PC-3 (cell line): ENCODE measurements around the gene ZBTB16. TPM values are rescaled to one million over a fixed set of nuclear protein-coding genes. Genes with fewer than 3 reads are reported as not detected.

ENCODE experiments used
- ATAC-seq: fragments of 200-7000 bp; cut with Tn5 transposase; 2 replicates; pipeline ENCODE4 v1.9.1; 2020; ENCODE audit warnings: mild to moderate bottlenecking, moderate library complexity
- BruUV-seq: library from RNA; stranded (reverse); fragments of 400-500 nt; replicated peaks from 2 replicates; lab custom pipeline; 2021; lab: Mats Ljungman, UMichigan
- CTCF ChIA-PET: fragments of 300-600 bp; sonication (Branson Sonifier 250); formaldehyde crosslinking; loops from one replicate; lab custom pipeline; 2022; ENCODE audit warnings: antibody characterized with exemption; lab: Charles Lee
- POLR2A ChIA-PET: fragments of 300-600 bp; sonication (Branson Sonifier 250); formaldehyde crosslinking; loops from one replicate; lab custom pipeline; 2022; ENCODE audit warnings: antibody characterized with exemption; ENCODE audit not compliant: unreplicated experiment; lab: Charles Lee
- DNase-seq: peaks from one replicate; pipeline ENCODE4 v3.0.0-alpha.2; 2015
- H2AFZ ChIP-seq: fragments of 300-600 bp; sonication (generic); 2 replicates; pipeline ENCODE4 v1.6.0; 2016; ENCODE audit warnings: antibody characterized with exemption, low read length
- H3F3A ChIP-seq: fragments of 300-600 bp; sonication (generic); one replicate; pipeline ENCODE4 v1.6.0; 2017; ENCODE audit warnings: antibody characterized with exemption, low read length, control low read depth, mild to moderate bottlenecking; ENCODE audit not compliant: unreplicated experiment
- H3K27ac ChIP-seq: fragments of 300-600 bp; sonication (generic); 2 replicates; pipeline ENCODE4 v1.5.1; 2016; ENCODE audit warnings: mild to moderate bottlenecking, low read length
- H3K27me3 ChIP-seq: fragments of 300-600 bp; sonication (generic); 2 replicates; pipeline ENCODE4 v1.6.1; 2016; ENCODE audit warnings: low read length, mixed read lengths
- H3K36me3 ChIP-seq: fragments of 300-600 bp; sonication (generic); 2 replicates; pipeline ENCODE4 v1.6.1; 2016; ENCODE audit warnings: low read depth, mixed run types, low read length, mixed read lengths
- H3K4me1 ChIP-seq: fragments of 300-600 bp; sonication (generic); 2 replicates; pipeline ENCODE4 v1.5.1; 2016; ENCODE audit warnings: low read length; ENCODE audit not compliant: insufficient read depth
- H3K4me2 ChIP-seq: fragments of 300-600 bp; sonication (generic); 2 replicates; pipeline ENCODE4 v1.6.0; 2016; ENCODE audit warnings: low read length
- H3K4me3 ChIP-seq: fragments of 300-600 bp; sonication (generic); 2 replicates; pipeline ENCODE4 v1.5.1; 2016; ENCODE audit warnings: mild to moderate bottlenecking, low read length, mixed read lengths
- H3K79me2 ChIP-seq: fragments of 300-600 bp; sonication (generic); 2 replicates; pipeline ENCODE4 v1.6.1; 2017; ENCODE audit warnings: low read length, mixed read lengths
- H3K9ac ChIP-seq: fragments of 300-600 bp; sonication (generic); 2 replicates; pipeline ENCODE4 v1.6.0; 2016; ENCODE audit warnings: mild to moderate bottlenecking, low read length
- H3K9me2 ChIP-seq: fragments of 300-600 bp; sonication (generic); replicated peaks from 2 replicates; pipeline ENCODE4 v1.6.1; 2016; ENCODE audit warnings: mixed run types, low read length, mixed read lengths
- H3K9me3 ChIP-seq: fragments of 300-600 bp; sonication (generic); 2 replicates; pipeline ENCODE4 v1.6.1; 2016; ENCODE audit warnings: low read length, mixed read lengths
- H4K20me1 ChIP-seq: fragments of 300-600 bp; sonication (generic); 2 replicates; pipeline ENCODE4 v1.6.1; 2016; ENCODE audit warnings: low read length, mixed read lengths
- CTCF ChIP-seq: fragments of 300-600 bp; sonication (generic); conservative IDR thresholded peaks from 2 replicates; pipeline ENCODE4 v1.5.1; 2017; ENCODE audit warnings: antibody characterized with exemption, low read depth, mild to moderate bottlenecking, low read length
- EZH2 ChIP-seq: fragments of 300-600 bp; sonication (generic); IDR thresholded peaks from one replicate; pipeline ENCODE4 v1.6.1; 2017; ENCODE audit warnings: antibody characterized with exemption, mild to moderate bottlenecking, low read length; ENCODE audit not compliant: unreplicated experiment
- EZH2phosphoT487 ChIP-seq: fragments of 300-600 bp; sonication (generic); IDR thresholded peaks from 2 replicates; pipeline ENCODE4 v1.6.1; 2018; ENCODE audit warnings: mild to moderate bottlenecking, antibody characterized with exemption, low read length, borderline replicate concordance
- intact Hi-C: fragments of 100-400 bp; cut with micrococcal nuclease; formaldehyde crosslinking; loops from 2 replicates; pipeline ENCODE4 v1.9.0; 2023
- total RNA-seq: library from RNA; depleted of rRNA; stranded (reverse); fragments of >200 nt; gene quantifications from 2 replicates; pipeline ENCODE4 v1.2.3, GENCODE V29; 2014

The ZBTB16 gene
- total RNA-seq, 1 experiment from 2014 or later = not detected

- Histone ChIP-seq H3K4me1 (no peaks in the 10 kb centered on the region), H4K20me1 (no peaks in the 10 kb centered on the region), H3K27me3 (peaks cover 80% of the 10 kb centered on the region), H3K27ac (no peak overlapping the region), H3K36me3 (no peaks in the 10 kb centered on the region), H3K9me3 (no peaks in the 10 kb centered on the region), H2AFZ (no peak overlapping the region), H3K4me3 (no peak overlapping the region), H3K4me2 (no peak overlapping the region), H3K9me2 (no peaks in the 10 kb centered on the region), H3K9ac (no peak overlapping the region), H3F3A (no peaks in the 10 kb centered on the region), H3K79me2 (no peaks in the 10 kb centered on the region)
- no TSS peak for BruUV-seq
- intact Hi-C loops = no loop called here
- no peak for TF ChIP-seq EZH2phosphoT487
- no peak for TF ChIP-seq EZH2
- no peak for TF ChIP-seq CTCF
- ATAC-seq = no peak
- CTCF ChIA-PET = no interaction called here
- POLR2A ChIA-PET = no interaction called here
- DNase-seq = no peak
These were observed 22.3 kb downstream of the ZBTB16 start for GRCh38 chr11:114081641-114082414.

GRCh38 chr11:114082415-114082748 is 22.9 kb downstream of the ZBTB16 start:
- no peak for ATAC-seq
- ChIA-PET POLR2A (no interaction called here), CTCF (no interaction called here)
- TF ChIP-seq EZH2phosphoT487 (no peak), EZH2 (no peak), CTCF (no peak)
- Histone ChIP-seq H2AFZ (no peak overlapping the region), H3F3A (no peaks in the 10 kb centered on the region), H4K20me1 (no peaks in the 10 kb centered on the region), H3K9me2 (no peaks in the 10 kb centered on the region), H3K4me2 (no peak overlapping the region), H3K9ac (no peak overlapping the region), H3K79me2 (no peaks in the 10 kb centered on the region), H3K4me3 (no peak overlapping the region), H3K27me3 (peaks cover 78% of the 10 kb centered on the region), H3K36me3 (no peaks in the 10 kb centered on the region), H3K9me3 (no peaks in the 10 kb centered on the region), H3K27ac (no peak overlapping the region), H3K4me1 (no peaks in the 10 kb centered on the region)
- BruUV-seq = no TSS peak
- DNase-seq = no peak
- intact Hi-C loops = no loop called here

GRCh38 chr11:114082767-114083181 is 23.3 kb downstream of the ZBTB16 start:
- Histone ChIP-seq H3K36me3 (no peaks in the 10 kb centered on the region), H3K4me1 (no peaks in the 10 kb centered on the region), H3K9me3 (no peaks in the 10 kb centered on the region), H3K27ac (no peak overlapping the region), H3K79me2 (no peaks in the 10 kb centered on the region), H3K4me3 (no peak overlapping the region), H3K9me2 (no peaks in the 10 kb centered on the region), H2AFZ (no peak overlapping the region), H4K20me1 (no peaks in the 10 kb centered on the region), H3F3A (no peaks in the 10 kb centered on the region), H3K27me3 (peaks cover 74% of the 10 kb centered on the region), H3K9ac (no peak overlapping the region), H3K4me2 (no peak overlapping the region)
- TF ChIP-seq CTCF (no peak), EZH2 (no peak), EZH2phosphoT487 (no peak)
- BruUV-seq = no TSS peak
- DNase-seq (no peak), ATAC-seq (no peak)
- intact Hi-C loops = no loop called here
- POLR2A ChIA-PET = no interaction called here
- CTCF ChIA-PET = no interaction called here
